H1 (cell line): ENCODE data around the gene VTI1B. TPM values are rescaled to one million over a fixed set of nuclear protein-coding genes. Genes with fewer than 3 reads are reported as not detected.
A peak's percentile ranks its signal among the peaks of the same experiment; 100 is the strongest.
"Not testable (repeated sequence)": the region's sequence is repeated elsewhere in the genome, so short reads cannot be mapped to it uniquely, and the experiment has no call there.

Source experiments
- CTCF ChIA-PET: fragments of 300-600 bp; sonication (Branson Sonifier 250); formaldehyde crosslinking; loops from one replicate; lab custom pipeline; 2021; ENCODE audit not compliant: partially characterized antibody; lab: Charles Lee
- POLR2A ChIA-PET: fragments of 300-600 bp; sonication (Branson Sonifier 250); formaldehyde crosslinking; loops from one replicate; lab custom pipeline; 2021; ENCODE audit warnings: inconsistent platforms; ENCODE audit not compliant: partially characterized antibody; lab: Charles Lee
- DNase-seq, 2 experiments: peaks; one replicate each; pipeline versions ENCODE4 v3.0.0 to v3.0.0-alpha.2; 2010 to 2022; ENCODE audit warnings: low spot score in 2 of 2, low read depth in 1 of 2, mixed read lengths in 1 of 2
- FAIRE-seq: peaks from 2 replicates; lab custom pipeline; 2011; peaks lifted over from hg19 to GRCh38; lab: Jason Lieb, UNC
- H2AFZ ChIP-seq: 2 replicates; pipeline ENCODE4 v1.8.1; 2012; ENCODE audit warnings: low read length, inconsistent platforms
- H2AK5ac ChIP-seq: 2 replicates; pipeline ENCODE4 v1.6.1; 2013; ENCODE audit warnings: low read depth, low read length
- H2BK120ac ChIP-seq: replicated peaks from 2 replicates; pipeline ENCODE3; 2013; ENCODE audit warnings: low read depth, low read length, inconsistent platforms
- H2BK12ac ChIP-seq: 2 replicates; pipeline ENCODE4 v1.6.1; 2013; ENCODE audit warnings: low read depth, low read length
- H2BK15ac ChIP-seq: 2 replicates; pipeline ENCODE4 v1.6.1; 2013; ENCODE audit warnings: low read length
- H2BK20ac ChIP-seq: 2 replicates; pipeline ENCODE4 v1.6.1; 2013; ENCODE audit warnings: low read length
- H2BK5ac ChIP-seq: 2 replicates; pipeline ENCODE4 v1.6.1; 2013; ENCODE audit warnings: low read depth, low read length
- H3K14ac ChIP-seq: 2 replicates; pipeline ENCODE4 v1.6.1; 2013; ENCODE audit warnings: inconsistent platforms; ENCODE audit not compliant: insufficient read length
- H3K18ac ChIP-seq: 2 replicates; pipeline ENCODE4 v1.6.1; 2013; ENCODE audit warnings: low read length; ENCODE audit errors: extremely low read depth
- H3K23ac ChIP-seq: 2 replicates; pipeline ENCODE4 v1.6.1; 2013; ENCODE audit warnings: inconsistent platforms; ENCODE audit not compliant: insufficient read length
- H3K23me2 ChIP-seq: 2 replicates; pipeline ENCODE4 v1.6.1; 2013; ENCODE audit warnings: low read depth, low read length
- H3K27ac ChIP-seq: 2 replicates; pipeline ENCODE4 v1.6.1; 2011; ENCODE audit warnings: low read depth, low read length, inconsistent platforms
- H3K27me3 ChIP-seq, 4 experiments: replicated peaks in 1 of 4; 1 replicate in 1 of 4; 2 replicates in 3 of 4; pipeline versions ENCODE4 v1.6.1 to v1.8.1; 2011 to 2013; ENCODE audit warnings: low read length in 3 of 4, mild to moderate bottlenecking in 3 of 4, inconsistent platforms in 2 of 4, mixed read lengths in 2 of 4, moderate library complexity in 1 of 4; ENCODE audit not compliant: control insufficient read depth in 3 of 4, insufficient read depth in 3 of 4; ENCODE audit errors: extremely low read depth in 1 of 4
- H3K36me3 ChIP-seq, 4 experiments: 2 replicates each; pipeline versions ENCODE4 v1.6.1 to v1.8.1; 2011 to 2013; ENCODE audit warnings: mild to moderate bottlenecking in 4 of 4, low read length in 3 of 4, moderate library complexity in 2 of 4, control low read depth in 1 of 4, inconsistent platforms in 1 of 4; ENCODE audit not compliant: insufficient read depth in 4 of 4, control insufficient read depth in 2 of 4
- H3K4ac ChIP-seq: replicated peaks from 2 replicates; pipeline ENCODE3; 2013; ENCODE audit warnings: low read length, low read depth, mixed read lengths, inconsistent platforms; ENCODE audit not compliant: insufficient read length
- H3K4me1 ChIP-seq, 4 experiments: replicated peaks in 1 of 4; 1 replicate in 1 of 4; 2 replicates in 3 of 4; pipeline versions ENCODE4 v1.6.1 to v1.8.1; 2011 to 2013; ENCODE audit warnings: low read length in 3 of 4, inconsistent platforms in 2 of 4, mixed read lengths in 1 of 4; ENCODE audit not compliant: insufficient read depth in 4 of 4, control insufficient read depth in 3 of 4
- H3K4me2 ChIP-seq, 2 experiments: 2 replicates each; pipeline versions ENCODE4 v1.6.1 to v1.8.1; 2011 to 2013; ENCODE audit warnings: low read depth in 2 of 2, low read length in 2 of 2, control low read depth in 1 of 2, inconsistent platforms in 1 of 2, mild to moderate bottlenecking in 1 of 2; ENCODE audit not compliant: insufficient read depth in 1 of 2
- H3K4me3 ChIP-seq, 4 experiments: fragments of 200-600, 300-600 bp in 1 of 4; sonication (generic), shearing (Covaris generic), sonication (Bioruptor Twin) in 1 of 4; 2 replicates each; pipeline versions ENCODE4 v1.5.1 to v1.8.1; 2011 to 2016; ENCODE audit warnings: low read length in 4 of 4, low read depth in 3 of 4, control low read depth in 2 of 4, inconsistent platforms in 2 of 4, mild to moderate bottlenecking in 2 of 4, mixed read lengths in 1 of 4, moderate library complexity in 1 of 4; ENCODE audit not compliant: insufficient read depth in 2 of 4; ENCODE audit errors: extremely low read depth in 1 of 4
- H3K56ac ChIP-seq: replicated peaks from 2 replicates; pipeline ENCODE3; 2013; ENCODE audit warnings: low read depth, mild to moderate bottlenecking, mixed read lengths, low read length, inconsistent platforms; ENCODE audit not compliant: insufficient read length
- H3K79me1 ChIP-seq: 2 replicates; pipeline ENCODE4 v1.6.1; 2013; ENCODE audit warnings: low read depth, low read length, control low read depth
- H3K79me2 ChIP-seq, 2 experiments: 2 replicates each; pipeline versions ENCODE4 v1.6.1 to v1.8.1; 2012 to 2013; ENCODE audit warnings: low read length in 2 of 2, mild to moderate bottlenecking in 2 of 2, inconsistent platforms in 1 of 2; ENCODE audit not compliant: insufficient read depth in 2 of 2, control insufficient read depth in 1 of 2
- H3K9ac ChIP-seq, 4 experiments: replicated peaks in 1 of 4; 1 replicate in 1 of 4; 2 replicates in 3 of 4; pipeline versions ENCODE4 v1.6.1 to v1.8.1; 2011 to 2013; ENCODE audit warnings: low read depth in 3 of 4, low read length in 3 of 4, control low read depth in 2 of 4, mild to moderate bottlenecking in 2 of 4, moderate library complexity in 2 of 4, inconsistent platforms in 1 of 4; ENCODE audit errors: extremely low read depth in 1 of 4
- H3K9me3 ChIP-seq, 2 experiments: 2 replicates each; pipeline versions ENCODE4 v1.6.1 to v1.8.1; 2012 to 2013; ENCODE audit warnings: mild to moderate bottlenecking in 2 of 2, moderate library complexity in 2 of 2, control low read depth in 1 of 2, inconsistent platforms in 1 of 2, low read depth in 1 of 2, low read length in 1 of 2, mixed read lengths in 1 of 2; ENCODE audit not compliant: insufficient read depth in 2 of 2
- H4K20me1 ChIP-seq, 2 experiments: replicated peaks in 1 of 2; 2 replicates each; pipeline versions ENCODE3 to v1.8.1; 2011 to 2013; ENCODE audit warnings: inconsistent platforms in 2 of 2, low read length in 2 of 2, mild to moderate bottlenecking in 1 of 2; ENCODE audit not compliant: insufficient read depth in 2 of 2, control insufficient read depth in 1 of 2
- H4K5ac ChIP-seq: 2 replicates; pipeline ENCODE4 v1.6.1; 2013; ENCODE audit warnings: low read length, low read depth, mixed read lengths, inconsistent platforms; ENCODE audit not compliant: insufficient read length
- H4K8ac ChIP-seq: 2 replicates; pipeline ENCODE4 v1.8.0; 2013; ENCODE audit warnings: mild to moderate bottlenecking, moderate library complexity, low read length, inconsistent platforms; ENCODE audit not compliant: insufficient read depth; ENCODE audit errors: extremely low read depth
- H4K91ac ChIP-seq: replicated peaks from 2 replicates; pipeline ENCODE3; 2013; ENCODE audit warnings: low read length, mixed read lengths, inconsistent platforms; ENCODE audit not compliant: insufficient read length
- WGBS, 2 experiments: shearing (Covaris generic) in 1 of 2; methylation state at CpG; one replicate each; pipeline versions ENCODE4 v1.1.6 to v1.1.7; 2013 to 2015; ENCODE audit warnings: low lambda C conversion rate in 2 of 2, mixed read lengths in 2 of 2, inconsistent platforms in 1 of 2, low coverage in 1 of 2, missing lambda C conversion rate in 1 of 2; ENCODE audit not compliant: insufficient replicate concordance in 2 of 2, insufficient coverage in 1 of 2, insufficient read length in 1 of 2; ENCODE audit errors: extremely low coverage in 1 of 2, missing lambda C conversion rate in 1 of 2; 5-methylcytosine and 5-hydroxymethylcytosine counted together
- polyA plus RNA-seq, 7 experiments: library from polyadenylated mRNA; depleted of rRNA in 3 of 7; stranded (reverse) in 5 of 7; unstranded in 2 of 7; fragments of >200 nt in 5 of 7; fragments of 200-250 nt in 2 of 7; gene quantifications; 1 replicate in 5 of 7; 2 replicates in 1 of 7; 4 replicates in 1 of 7; pipeline versions ENCODE4 v1.2.1 to v1.2.3, GENCODE V29; 2011 to 2013; ENCODE audit warnings: missing spikeins in 2 of 7, mixed read lengths in 2 of 7
- total RNA-seq: library from RNA; stranded (reverse); fragmentation: NEBNext Ultra II Directional; extraction: Animal tissue kit (Norgen Biotek cat#: 25700); gene quantifications from 2 replicates; pipeline ENCODE4 v1.2.1, GENCODE V29; 2021

The VTI1B gene
- total and polyA plus RNA-seq, 2 of the 8 experiments (the other 6 are each of a cell fraction or from before 2014, with no cell fraction given) = 28.1 to 98.7 TPM

DNA sequence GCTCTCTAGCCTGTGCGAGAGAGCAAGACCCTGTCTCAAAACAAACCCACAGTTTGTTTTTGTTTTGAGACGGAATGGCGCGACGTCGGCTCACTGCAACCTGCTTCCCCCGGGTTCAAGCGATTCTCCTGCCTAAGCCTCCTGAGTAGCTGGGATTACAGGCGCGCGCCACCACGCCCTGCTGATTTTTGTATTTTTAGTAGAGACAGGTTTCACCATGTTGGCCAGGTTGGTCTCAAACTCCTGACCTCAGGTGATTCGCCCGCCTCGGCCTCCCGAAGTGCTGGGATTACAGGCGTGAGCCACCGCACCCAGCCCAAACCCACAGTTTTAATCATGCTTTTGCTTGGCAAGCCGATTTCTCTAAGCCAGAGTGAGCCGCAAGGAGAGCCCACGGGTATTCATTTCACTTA, 73.9 kb downstream of the VTI1B start:
- ChIA-PET POLR2A (interaction anchor here (0.6 to 2.8 kb wide), 8 partner anchors 9 to 157 kb away, joined by 3 to 13 read pairs (median 6); partner anchors contain the start of genes ARG2 and VTI1B), CTCF (interaction anchor here (0.8 to 3.3 kb wide), 30 partner anchors 8 to 190 kb away, joined by 3 to 21 read pairs (median 4); partner anchors contain the start of gene ARG2)
- not testable (repeated sequence) for H2BK5ac ChIP-seq, H3K56ac ChIP-seq, H3K79me2 ChIP-seq, DNase-seq, FAIRE-seq, H3K4me1 ChIP-seq, H3K23ac ChIP-seq, H2AK5ac ChIP-seq, H3K23me2 ChIP-seq, H3K14ac ChIP-seq, H3K9me3 ChIP-seq, H4K5ac ChIP-seq, H3K4ac ChIP-seq, H3K9ac ChIP-seq, H4K20me1 ChIP-seq, H2BK120ac ChIP-seq, H4K91ac ChIP-seq, H3K27ac ChIP-seq, H2BK20ac ChIP-seq, H2BK15ac ChIP-seq, H3K79me1 ChIP-seq, H2BK12ac ChIP-seq, H3K36me3 ChIP-seq
- Histone ChIP-seq H3K27me3 (peaks cover 5 to 47% (median 27%) of the 10 kb centered on the region in 4 experiments), H3K18ac (peak overlapping the region; percentile 60; the same call in 1 of the 2 replicates), H2AFZ (0 out of 2 replicates have a peak overlapping the region, but pooled peaks have one; percentile 81), H4K8ac (peak overlapping the region; percentile 93; the same call in 1 of the 2 replicates), H3K4me3 (peak overlapping the region; percentile 37 to 79 (median 70); a peak in 7 of 8 replicates), H3K4me2 (peak overlapping the region; percentile 84 to 89)
- WGBS, 2 experiments = 94% methylated on average over 21 of the region's 21 CpGs; no CpG with 5 or more reads in 1 of the 2 experiments
